Heart left ventricle (tissue), 13 donors: ENCODE measurements around the gene KRT74.

ENCODE experiments used
- POLR2A ChIP-seq, 2 donors: fragments of 450-650 bp; IDR thresholded peaks; one replicate each; pipeline ENCODE4 v1.6.1; 2017; ENCODE audit warnings: antibody characterized with exemption in 2 of 2, mild to moderate bottlenecking in 2 of 2, moderate library complexity in 2 of 2
- TF ChIP-seq, protein P1 (sequence below), 12 donors: fragments of 200-600 bp; sonication (generic) in 4 of 12; IDR thresholded peaks; one replicate each; pipeline versions ENCODE4 v1.5.0 to v1.8.0; 2018 to 2022; ENCODE audit warnings: antibody characterized with exemption in 12 of 12, mild to moderate bottlenecking in 5 of 12
- donor health status: ischemic (EF 13 %, LVEDD 7.1; RV severe dilation, severe dysfunction).
- donor health status: DM: no; HTN: yes; CAD: no.
- donor health status: DM: no; HTN: no; CAD: no.
- donor health status: ischemic (EF 25% LVEDD 6.9; RV normal size, moderate dysfunction).
- donor health status: ischemic (EF 25% LVEDD 5.7; RV mildly dilated, moderate dysfunction).
- donor health status: ischemic (EF 35%, LVEDD 5.7; RV mildly dilated, moderate dysfunction).
- donor health status: nonischemic (EF 11% LVEDD 7.7; RV severe dilation, severe dysfunction).
- donor health status: DM: yes; HTN: yes; CAD: no.
- donor health status: PGD.
- donor health status: ischemic (EF 29% LVEDD 5.4; RV normal size, mild dysfunction).
- donor health status: nonischemic (EF 23%, LVEDD 6.1; RV moderate dilation, normal function).

DNA sequence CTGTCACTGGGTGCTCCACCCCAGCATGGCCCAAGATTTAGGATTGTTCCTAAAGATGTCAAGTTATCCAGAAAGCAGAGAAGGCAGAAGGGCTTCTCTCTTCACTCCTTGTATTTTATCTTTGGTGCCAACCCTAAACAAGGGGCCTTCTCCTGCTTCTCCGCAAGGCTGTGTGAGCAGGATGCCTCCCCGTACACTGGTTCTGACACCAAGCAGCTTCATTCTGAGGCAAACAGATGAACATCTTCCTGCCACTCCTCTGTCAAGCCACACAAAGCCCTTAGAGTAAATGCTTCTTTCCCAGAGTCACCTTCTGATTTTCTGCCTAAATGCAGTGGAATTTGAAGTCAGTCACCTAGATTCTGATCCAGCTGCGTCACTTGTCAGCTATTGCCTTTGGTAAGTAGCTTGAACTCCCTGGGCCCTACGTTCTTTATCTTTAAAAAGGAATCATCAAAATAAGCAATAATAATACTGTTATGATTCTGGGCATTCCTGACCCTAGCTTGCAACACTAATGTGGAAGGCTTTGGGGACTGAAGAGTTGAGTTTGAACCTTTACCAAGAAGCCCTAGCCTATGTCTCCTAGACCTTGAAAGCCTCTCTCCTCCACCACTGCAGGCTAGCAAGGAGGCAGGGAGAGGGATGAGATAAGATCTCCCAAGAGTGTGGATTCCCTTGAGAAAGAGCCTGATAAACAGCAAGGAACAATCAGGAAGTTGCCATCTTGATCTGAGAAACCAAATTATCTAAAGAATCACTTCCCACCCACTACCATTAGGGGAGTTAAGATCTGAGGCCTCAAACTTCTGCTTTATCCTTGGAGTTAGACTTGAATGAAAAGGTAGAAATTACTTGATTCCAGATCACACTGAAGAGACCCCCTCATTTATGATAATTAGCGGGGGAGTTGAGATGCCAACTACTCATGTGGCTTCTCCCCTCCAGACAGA is 39.1 kb upstream of the KRT74 start:
- TF ChIP-seq, protein P1, sequence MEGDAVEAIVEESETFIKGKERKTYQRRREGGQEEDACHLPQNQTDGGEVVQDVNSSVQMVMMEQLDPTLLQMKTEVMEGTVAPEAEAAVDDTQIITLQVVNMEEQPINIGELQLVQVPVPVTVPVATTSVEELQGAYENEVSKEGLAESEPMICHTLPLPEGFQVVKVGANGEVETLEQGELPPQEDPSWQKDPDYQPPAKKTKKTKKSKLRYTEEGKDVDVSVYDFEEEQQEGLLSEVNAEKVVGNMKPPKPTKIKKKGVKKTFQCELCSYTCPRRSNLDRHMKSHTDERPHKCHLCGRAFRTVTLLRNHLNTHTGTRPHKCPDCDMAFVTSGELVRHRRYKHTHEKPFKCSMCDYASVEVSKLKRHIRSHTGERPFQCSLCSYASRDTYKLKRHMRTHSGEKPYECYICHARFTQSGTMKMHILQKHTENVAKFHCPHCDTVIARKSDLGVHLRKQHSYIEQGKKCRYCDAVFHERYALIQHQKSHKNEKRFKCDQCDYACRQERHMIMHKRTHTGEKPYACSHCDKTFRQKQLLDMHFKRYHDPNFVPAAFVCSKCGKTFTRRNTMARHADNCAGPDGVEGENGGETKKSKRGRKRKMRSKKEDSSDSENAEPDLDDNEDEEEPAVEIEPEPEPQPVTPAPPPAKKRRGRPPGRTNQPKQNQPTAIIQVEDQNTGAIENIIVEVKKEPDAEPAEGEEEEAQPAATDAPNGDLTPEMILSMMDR (IDR thresholded peaks at IDR 0.05): no peak
- no peak for TF ChIP-seq POLR2A (IDR thresholded peaks at IDR 0.05)
